PC-3 (cell line): Measurements from ENCODE around the gene ZNRF2.

Experiments used
- EZH2 ChIP-seq: fragments of 300-600 bp; sonication (generic); IDR thresholded peaks from one replicate; pipeline ENCODE4 v1.6.1; 2017; ENCODE audit warnings: antibody characterized with exemption, mild to moderate bottlenecking, low read length; ENCODE audit not compliant: unreplicated experiment
- TF ChIP-seq, protein P1 (sequence below): fragments of 300-600 bp; sonication (generic); conservative IDR thresholded peaks from 2 replicates; pipeline ENCODE4 v1.5.1; 2017; ENCODE audit warnings: antibody characterized with exemption, low read depth, mild to moderate bottlenecking, low read length

DNA sequence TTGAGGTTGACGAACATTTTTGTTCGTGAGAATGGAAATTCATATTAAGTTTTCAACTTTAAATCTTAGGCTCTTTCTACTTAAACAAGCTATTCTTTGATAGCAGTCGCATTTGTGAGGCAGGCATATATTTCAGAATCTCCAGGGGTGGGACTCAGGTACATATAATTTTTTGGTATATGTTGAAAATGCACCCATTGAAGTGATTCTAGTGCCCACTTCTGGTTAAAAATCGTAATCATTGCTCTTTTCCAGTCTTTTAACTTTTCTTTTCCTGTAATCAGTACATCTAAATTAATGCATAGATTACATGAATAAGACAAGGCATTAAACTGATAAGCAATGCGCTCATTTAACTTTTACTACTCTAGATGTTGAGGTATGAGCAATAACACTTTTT is 67.8 kb downstream of the ZNRF2 start:
- TF ChIP-seq, protein P1, sequence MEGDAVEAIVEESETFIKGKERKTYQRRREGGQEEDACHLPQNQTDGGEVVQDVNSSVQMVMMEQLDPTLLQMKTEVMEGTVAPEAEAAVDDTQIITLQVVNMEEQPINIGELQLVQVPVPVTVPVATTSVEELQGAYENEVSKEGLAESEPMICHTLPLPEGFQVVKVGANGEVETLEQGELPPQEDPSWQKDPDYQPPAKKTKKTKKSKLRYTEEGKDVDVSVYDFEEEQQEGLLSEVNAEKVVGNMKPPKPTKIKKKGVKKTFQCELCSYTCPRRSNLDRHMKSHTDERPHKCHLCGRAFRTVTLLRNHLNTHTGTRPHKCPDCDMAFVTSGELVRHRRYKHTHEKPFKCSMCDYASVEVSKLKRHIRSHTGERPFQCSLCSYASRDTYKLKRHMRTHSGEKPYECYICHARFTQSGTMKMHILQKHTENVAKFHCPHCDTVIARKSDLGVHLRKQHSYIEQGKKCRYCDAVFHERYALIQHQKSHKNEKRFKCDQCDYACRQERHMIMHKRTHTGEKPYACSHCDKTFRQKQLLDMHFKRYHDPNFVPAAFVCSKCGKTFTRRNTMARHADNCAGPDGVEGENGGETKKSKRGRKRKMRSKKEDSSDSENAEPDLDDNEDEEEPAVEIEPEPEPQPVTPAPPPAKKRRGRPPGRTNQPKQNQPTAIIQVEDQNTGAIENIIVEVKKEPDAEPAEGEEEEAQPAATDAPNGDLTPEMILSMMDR: peak; percentile 70
- TF ChIP-seq EZH2: no peak
